ENCODE results near the gene EPAS1. TPM values are rescaled to one million over a fixed set of nuclear protein-coding genes. Genes with fewer than 3 reads are reported as not detected.

The EPAS1 gene
- total and polyA plus RNA-seq, 7 donors = 39.2 to 123 (median 80.4) TPM

GRCh38 chr2:46373238-46373637, 76.0 kb downstream of the EPAS1 start:
- no peak for TF ChIP-seq CTCF (IDR thresholded peaks at IDR 0.05)
- no peaks in the 10 kb centered on the region for H3K27me3 ChIP-seq (ENCODE audit: insufficient read depth in 3 of 3, low read length in 2 of 3)
- H3K36me3 ChIP-seq (ENCODE audit: insufficient read depth in 1 of 2, low read depth in 1 of 2) = peaks cover 11 to 62% of the 10 kb centered on the region in 2 donors
- H3K4me1 ChIP-seq = no peaks in the 10 kb centered on the region
- H3K4me3 ChIP-seq = no peak overlapping the region
- H3K27ac ChIP-seq = no peak overlapping the region
- no peak for ATAC-seq
- no peaks in the 10 kb centered on the region for H3K9me3 ChIP-seq
- intact Hi-C loops (cut with DNase I) = no loop called here
- 95 to 97% (median 96%) methylated on average over 4 of the region's 4 CpGs for WGBS, 3 donors
- no peak for DNase-seq

- H3K36me3 ChIP-seq (ENCODE audit: insufficient read depth in 1 of 2, low read depth in 1 of 2) = peaks cover 11 to 65% of the 10 kb centered on the region in 2 donors
- H3K4me1 ChIP-seq = no peaks in the 10 kb centered on the region
- 89 to 96% (median 94%) methylated on average over 12 of the region's 12 CpGs for WGBS, 3 donors
- intact Hi-C loops (cut with DNase I) = no loop called here
- no peak for TF ChIP-seq CTCF (IDR thresholded peaks at IDR 0.05)
- H3K27me3 ChIP-seq (ENCODE audit: insufficient read depth in 3 of 3, low read length in 2 of 3) = no peaks in the 10 kb centered on the region
- no peak for ATAC-seq
- no peak overlapping the region for H3K27ac ChIP-seq
- no peak for DNase-seq
- no peaks in the 10 kb centered on the region for H3K9me3 ChIP-seq
- H3K4me3 ChIP-seq = no peak overlapping the region
These were observed 78.4 kb downstream of the EPAS1 start for GRCh38 chr2:46375566-46376125.

- Histone ChIP-seq H3K36me3 (ENCODE audit: insufficient read depth in 1 of 2, low read depth in 1 of 2) (peaks cover 8 to 69% of the 10 kb centered on the region in 2 donors), H3K27ac (no peak overlapping the region), H3K4me1 (no peaks in the 10 kb centered on the region), H3K9me3 (no peaks in the 10 kb centered on the region), H3K27me3 (ENCODE audit: insufficient read depth in 3 of 3, low read length in 2 of 3) (no peaks in the 10 kb centered on the region), H3K4me3 (no peak overlapping the region)
- no peak for DNase-seq
- ATAC-seq = no peak
- intact Hi-C loops (cut with DNase I) = no loop called here
- no peak for TF ChIP-seq CTCF (IDR thresholded peaks at IDR 0.05)
- 67 to 69% (median 68%) methylated on average over 7 of the region's 7 CpGs for WGBS, 3 donors
These were observed 79.4 kb downstream of the EPAS1 start for GRCh38 chr2:46376586-46376985.

- DNase-seq (no peak), ATAC-seq (peak in 1 of 4 donors; percentile 42)
- peaks cover 8 to 74% of the 10 kb centered on the region in 2 donors for H3K36me3 ChIP-seq (ENCODE audit: insufficient read depth in 1 of 2, low read depth in 1 of 2)
- no peak for TF ChIP-seq CTCF (IDR thresholded peaks at IDR 0.05)
- no peak overlapping the region for H3K27ac ChIP-seq
- intact Hi-C loops (cut with DNase I) = no loop called here
- H3K4me1 ChIP-seq = no peaks in the 10 kb centered on the region
- 50 to 67% (median 54%) methylated on average over 12 of the region's 12 CpGs for WGBS, 3 donors
- H3K9me3 ChIP-seq = no peaks in the 10 kb centered on the region
- no peaks in the 10 kb centered on the region for H3K27me3 ChIP-seq (ENCODE audit: insufficient read depth in 3 of 3, low read length in 2 of 3)
- no peak overlapping the region for H3K4me3 ChIP-seq
These were observed 79.9 kb downstream of the EPAS1 start for GRCh38 chr2:46377101-46377581.

Measured in psoas muscle (tissue), 8 donors.